Breast epithelium (tissue), 4 donors: ENCODE measurements around the gene HRH2. TPM values are rescaled to one million over a fixed set of nuclear protein-coding genes. Genes with fewer than 3 reads are reported as not detected.

Source experiments
- DNase-seq, 2 donors: peaks; one replicate each; pipeline ENCODE4 v3.0.0-alpha.2; 2019; ENCODE audit warnings: low spot score in 2 of 2
- H3K27ac ChIP-seq, 2 donors: fragments of 200-600 bp; sonication (generic) in 1 of 2; one replicate each; pipeline ENCODE4 v1.5.1; 2016 to 2019; ENCODE audit warnings: mild to moderate bottlenecking in 1 of 2
- H3K27me3 ChIP-seq, 2 donors: fragments of 200-600 bp; sonication (generic) in 1 of 2; one replicate each; pipeline versions ENCODE4 v1.5.1 to v1.6.0; 2017 to 2019; ENCODE audit warnings: control low read depth in 1 of 2, mild to moderate bottlenecking in 1 of 2
- H3K36me3 ChIP-seq: fragments of 200-600 bp; one replicate; pipeline ENCODE4 v1.5.1; 2019
- H3K4me1 ChIP-seq, 2 donors: fragments of 200-600 bp; sonication (generic); one replicate each; pipeline ENCODE4 v1.5.1; 2016 to 2019; ENCODE audit warnings: control low read depth in 1 of 2
- H3K4me3 ChIP-seq, 3 donors: fragments of 200-600 bp; sonication (generic); 1 replicate in 2 of 3; 2 replicates in 1 of 3; pipeline ENCODE4 v1.5.1; 2016 to 2019; ENCODE audit warnings: mild to moderate bottlenecking in 3 of 3, moderate library complexity in 2 of 3
- H3K9me3 ChIP-seq, 2 donors: fragments of 200-600 bp; sonication (generic) in 1 of 2; one replicate each; pipeline ENCODE4 v1.5.1; 2016 to 2019; ENCODE audit warnings: control low read depth in 1 of 2
- POLR2A ChIP-seq: fragments of 450-650 bp; IDR thresholded peaks from one replicate; pipeline ENCODE4 v1.6.1; 2016; ENCODE audit warnings: antibody characterized with exemption, mild to moderate bottlenecking, moderate library complexity
- POLR2AphosphoS5 ChIP-seq, 3 donors: sonication (generic); formaldehyde crosslinking; IDR thresholded peaks; one replicate each; pipeline ENCODE4 v1.6.1; 2017; ENCODE audit warnings: antibody characterized with exemption in 3 of 3
- intact Hi-C: fragments of 100-400 bp; cut with DNase I; formaldehyde crosslinking; loops from one replicate; pipeline ENCODE4 v1.15.1; 2023; ENCODE audit warnings: low total_unique reads
- total RNA-seq, 3 donors: library from RNA; depleted of rRNA; stranded (reverse); fragments of >200 nt; gene quantifications; one replicate each; pipeline ENCODE4 v1.1.0, GENCODE V29; 2016
- TF ChIP-seq, protein P1 (sequence below), 3 donors: fragments of 450-650 bp; IDR thresholded peaks; one replicate each; pipeline ENCODE4 v1.5.1; 2016 to 2017; ENCODE audit warnings: antibody characterized with exemption in 3 of 3, mild to moderate bottlenecking in 3 of 3, moderate library complexity in 3 of 3

Gene HRH2, protein sequence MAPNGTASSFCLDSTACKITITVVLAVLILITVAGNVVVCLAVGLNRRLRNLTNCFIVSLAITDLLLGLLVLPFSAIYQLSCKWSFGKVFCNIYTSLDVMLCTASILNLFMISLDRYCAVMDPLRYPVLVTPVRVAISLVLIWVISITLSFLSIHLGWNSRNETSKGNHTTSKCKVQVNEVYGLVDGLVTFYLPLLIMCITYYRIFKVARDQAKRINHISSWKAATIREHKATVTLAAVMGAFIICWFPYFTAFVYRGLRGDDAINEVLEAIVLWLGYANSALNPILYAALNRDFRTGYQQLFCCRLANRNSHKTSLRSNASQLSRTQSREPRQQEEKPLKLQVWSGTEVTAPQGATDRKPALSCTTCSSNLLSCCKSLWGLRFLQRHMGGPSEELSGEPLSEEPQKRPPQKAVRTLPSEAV
- 1 to 10 TPM in 2 of 3 donors, under 1 TPM in 1; 0.73 to 5.0 (median 2.0) TPM for total RNA-seq

DNA sequence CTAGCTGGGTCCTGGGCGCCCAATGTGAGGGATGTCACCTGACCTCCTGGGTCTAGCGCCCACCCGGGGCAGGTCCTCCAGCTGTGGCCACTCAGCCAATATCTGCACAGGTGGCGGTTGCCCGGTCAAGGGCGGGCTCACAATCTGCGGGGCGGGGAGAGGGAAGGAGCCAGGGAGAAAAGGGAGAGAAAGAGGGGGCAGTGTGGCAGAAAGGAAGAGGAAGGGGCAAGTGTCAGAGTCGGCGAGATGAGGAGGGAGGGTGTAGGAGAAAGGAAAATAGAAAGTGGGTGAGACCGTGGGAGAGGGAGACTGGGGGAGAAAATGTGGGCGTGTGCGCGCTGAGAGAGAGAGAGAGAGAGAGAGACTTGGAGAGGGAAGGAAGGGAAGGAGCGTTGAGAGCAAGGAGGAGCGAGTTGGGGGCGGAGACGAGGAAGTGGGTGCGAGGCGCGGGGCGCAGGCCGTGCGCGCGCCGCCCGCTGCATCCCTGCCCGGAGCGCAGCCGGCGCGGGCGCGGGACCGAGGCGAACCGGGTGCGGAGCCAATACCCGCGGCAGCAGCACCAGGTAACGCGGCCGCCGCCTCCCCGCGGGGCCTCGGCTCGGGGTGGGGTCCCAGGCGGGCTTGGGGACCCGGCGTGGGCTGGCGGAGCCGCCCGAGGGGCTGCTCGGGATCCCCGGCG, at the start of gene HRH2:
TSS of gene HRH2 (plus strand) at position 479 of the 679 bp plus-strand sequence. CDS start 25,163 bp downstream, outside the sequence.
- H3K27ac ChIP-seq: peak within 1 kb of the TSS in 1 of 2 donors; percentile 52
- peak within 1 kb of the TSS; percentile 48 to 66 (median 54) for H3K4me3 ChIP-seq
- H3K4me1 ChIP-seq: no peaks in the 10 kb centered on the region
- no peaks in the 10 kb centered on the region for H3K36me3 ChIP-seq
- no peaks in the 10 kb centered on the region for H3K9me3 ChIP-seq
- peaks cover 2 to 28% of the 10 kb centered on the region in 2 donors for H3K27me3 ChIP-seq
- DNase-seq: no peak
- TF ChIP-seq POLR2A (no peak), POLR2AphosphoS5 (IDR thresholded peaks at IDR 0.05) (no peak)
- TF ChIP-seq, protein P1, sequence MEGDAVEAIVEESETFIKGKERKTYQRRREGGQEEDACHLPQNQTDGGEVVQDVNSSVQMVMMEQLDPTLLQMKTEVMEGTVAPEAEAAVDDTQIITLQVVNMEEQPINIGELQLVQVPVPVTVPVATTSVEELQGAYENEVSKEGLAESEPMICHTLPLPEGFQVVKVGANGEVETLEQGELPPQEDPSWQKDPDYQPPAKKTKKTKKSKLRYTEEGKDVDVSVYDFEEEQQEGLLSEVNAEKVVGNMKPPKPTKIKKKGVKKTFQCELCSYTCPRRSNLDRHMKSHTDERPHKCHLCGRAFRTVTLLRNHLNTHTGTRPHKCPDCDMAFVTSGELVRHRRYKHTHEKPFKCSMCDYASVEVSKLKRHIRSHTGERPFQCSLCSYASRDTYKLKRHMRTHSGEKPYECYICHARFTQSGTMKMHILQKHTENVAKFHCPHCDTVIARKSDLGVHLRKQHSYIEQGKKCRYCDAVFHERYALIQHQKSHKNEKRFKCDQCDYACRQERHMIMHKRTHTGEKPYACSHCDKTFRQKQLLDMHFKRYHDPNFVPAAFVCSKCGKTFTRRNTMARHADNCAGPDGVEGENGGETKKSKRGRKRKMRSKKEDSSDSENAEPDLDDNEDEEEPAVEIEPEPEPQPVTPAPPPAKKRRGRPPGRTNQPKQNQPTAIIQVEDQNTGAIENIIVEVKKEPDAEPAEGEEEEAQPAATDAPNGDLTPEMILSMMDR (IDR thresholded peaks at IDR 0.05): no peak
- intact Hi-C loops: no loop called here

DNA sequence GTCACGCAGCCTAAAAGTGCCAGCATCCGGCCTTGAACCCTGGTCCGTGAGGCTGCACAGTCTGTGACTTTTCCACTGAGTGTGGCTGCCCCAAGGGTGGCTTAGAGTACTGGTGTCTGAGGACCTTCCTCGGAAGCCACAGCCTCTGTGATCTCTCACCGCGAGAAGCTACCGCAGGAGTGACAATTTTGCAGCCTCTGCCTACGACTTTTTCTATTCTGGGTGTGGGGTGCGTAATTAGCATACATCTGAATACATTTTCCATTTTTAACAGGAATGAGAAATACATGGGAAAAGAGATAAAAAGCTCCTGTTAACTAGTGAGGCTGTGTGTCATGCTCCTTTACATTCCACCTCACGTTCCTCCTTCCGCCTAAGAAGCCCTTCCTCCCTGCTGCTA, 48.3 kb upstream of the HRH2 start:
- intact Hi-C loops: no loop called here
- H3K4me1 ChIP-seq: no peaks in the 10 kb centered on the region
- TF ChIP-seq POLR2AphosphoS5 (IDR thresholded peaks at IDR 0.05): no peak
- TF ChIP-seq, protein P1 (IDR thresholded peaks at IDR 0.05): no peak
- TF ChIP-seq POLR2A: no peak
- H3K9me3 ChIP-seq: no peaks in the 10 kb centered on the region
- H3K36me3 ChIP-seq: no peaks in the 10 kb centered on the region
- H3K27me3 ChIP-seq: peaks cover 0 to 8% of the 10 kb centered on the region in 2 donors
- H3K27ac ChIP-seq: no peak overlapping the region
- H3K4me3 ChIP-seq: no peak overlapping the region
- no peak for DNase-seq

DNA sequence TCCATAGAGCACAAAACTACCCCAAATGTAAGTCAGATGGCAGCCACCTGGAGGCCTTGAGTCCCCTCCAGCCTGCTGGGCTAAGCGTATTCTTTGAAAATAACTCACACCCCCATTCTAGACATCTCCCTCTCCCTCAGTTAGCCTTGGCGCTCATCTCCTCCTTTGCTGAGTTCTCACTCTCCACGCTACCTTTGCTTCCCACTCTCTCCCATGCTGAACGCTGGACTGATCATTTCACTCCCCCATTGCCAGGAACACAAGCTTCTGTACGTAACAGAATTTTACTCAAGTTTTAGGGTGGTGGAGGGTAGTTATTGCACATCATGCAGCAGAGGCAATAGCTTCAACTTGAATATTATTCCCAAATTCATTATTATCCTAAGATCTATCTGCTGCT, 47.5 kb upstream of the HRH2 start:
- intact Hi-C loops: no loop called here
- no peaks in the 10 kb centered on the region for H3K4me1 ChIP-seq

DNA sequence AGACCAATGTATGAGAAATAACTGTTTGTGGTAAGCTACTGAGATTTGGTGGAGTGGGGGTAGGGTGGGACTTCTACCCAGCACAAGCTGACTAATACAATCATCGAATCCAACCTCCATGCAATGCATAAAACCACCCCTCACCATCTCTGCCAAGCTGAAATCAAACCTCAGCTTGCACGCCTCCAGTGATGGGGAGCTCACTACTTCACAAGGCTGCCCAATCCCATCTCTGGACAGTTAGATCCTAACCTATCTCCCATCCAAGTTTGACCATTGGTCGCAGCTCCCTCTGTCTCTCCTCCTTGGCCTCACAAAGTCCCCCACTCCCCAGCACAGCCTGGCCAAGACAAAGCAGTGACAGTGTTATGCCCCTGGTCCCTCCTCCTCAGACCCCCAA, 47.0 kb upstream of the HRH2 start:
- no peak for DNase-seq
- H3K27me3 ChIP-seq: peaks cover 0 to 8% of the 10 kb centered on the region in 2 donors
- H3K9me3 ChIP-seq: no peaks in the 10 kb centered on the region
- no peaks in the 10 kb centered on the region for H3K4me1 ChIP-seq
- intact Hi-C loops: no loop called here
- no peak overlapping the region for H3K27ac ChIP-seq
- no peak for TF ChIP-seq POLR2A
- no peak for TF ChIP-seq POLR2AphosphoS5 (IDR thresholded peaks at IDR 0.05)
- TF ChIP-seq, protein P1 (IDR thresholded peaks at IDR 0.05): no peak
- no peak overlapping the region for H3K4me3 ChIP-seq
- no peaks in the 10 kb centered on the region for H3K36me3 ChIP-seq

More for the DNA sequence above, 47.5 kb upstream of the HRH2 start:
- Histone ChIP-seq H3K27ac (no peak overlapping the region), H3K27me3 (peaks cover 0 to 8% of the 10 kb centered on the region in 2 donors), H3K4me3 (no peak overlapping the region), H3K36me3 (no peaks in the 10 kb centered on the region), H3K9me3 (no peaks in the 10 kb centered on the region)
- no peak for DNase-seq
- TF ChIP-seq, protein P1 (IDR thresholded peaks at IDR 0.05): no peak
- TF ChIP-seq POLR2AphosphoS5 (IDR thresholded peaks at IDR 0.05) (no peak), POLR2A (no peak)
